GM10847 (cell line): ENCODE results near the gene SPDYA.

Experiments
- POLR2A ChIP-seq: IDR thresholded peaks from 2 replicates; pipeline ENCODE4 v1.6.1; 2011; ENCODE audit not compliant: insufficient read length; ENCODE audit errors: extremely low read depth

SPDYA gene

DNA sequence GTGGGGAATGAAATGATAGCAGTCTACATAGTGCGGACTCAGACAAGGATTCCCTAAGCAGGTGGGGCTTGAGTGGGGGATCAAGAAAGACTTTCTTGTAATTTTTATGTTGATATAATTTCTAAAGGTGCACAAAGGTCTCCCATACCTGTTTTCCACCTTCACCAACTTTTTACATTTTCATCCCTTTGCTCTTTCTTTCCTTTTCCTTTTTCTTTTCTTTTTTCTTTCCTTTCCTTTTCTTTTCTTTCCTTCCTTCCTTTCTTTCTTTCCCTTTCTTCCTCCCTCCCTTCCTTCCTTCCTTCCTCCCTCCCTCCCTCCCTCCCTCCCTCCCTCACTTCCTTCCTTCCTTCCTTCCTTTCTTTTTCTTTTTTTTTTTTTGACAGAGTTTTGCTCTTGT, 69.6 kb downstream of the SPDYA start:
- no peak for TF ChIP-seq POLR2A

DNA sequence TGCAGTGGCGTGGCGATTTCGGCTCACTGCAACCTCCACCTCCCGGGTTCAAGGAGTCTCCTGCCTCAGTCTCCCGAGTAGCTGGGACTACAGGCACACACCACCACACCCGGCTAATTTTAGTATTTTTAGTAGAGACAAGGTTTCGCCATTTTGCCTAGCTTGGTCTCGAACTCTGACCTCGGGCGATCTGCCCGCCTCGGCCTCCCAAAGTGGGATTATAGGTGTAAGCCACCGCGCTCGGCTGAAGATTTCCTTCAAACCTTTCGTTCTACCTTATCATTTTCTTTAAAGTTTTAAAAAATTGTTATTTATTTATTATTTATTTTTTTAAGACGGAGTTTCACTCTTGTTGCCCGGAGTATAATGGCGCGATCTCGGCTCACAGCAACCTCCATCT, 82.9 kb downstream of the SPDYA start:
- no peak for TF ChIP-seq POLR2A

DNA sequence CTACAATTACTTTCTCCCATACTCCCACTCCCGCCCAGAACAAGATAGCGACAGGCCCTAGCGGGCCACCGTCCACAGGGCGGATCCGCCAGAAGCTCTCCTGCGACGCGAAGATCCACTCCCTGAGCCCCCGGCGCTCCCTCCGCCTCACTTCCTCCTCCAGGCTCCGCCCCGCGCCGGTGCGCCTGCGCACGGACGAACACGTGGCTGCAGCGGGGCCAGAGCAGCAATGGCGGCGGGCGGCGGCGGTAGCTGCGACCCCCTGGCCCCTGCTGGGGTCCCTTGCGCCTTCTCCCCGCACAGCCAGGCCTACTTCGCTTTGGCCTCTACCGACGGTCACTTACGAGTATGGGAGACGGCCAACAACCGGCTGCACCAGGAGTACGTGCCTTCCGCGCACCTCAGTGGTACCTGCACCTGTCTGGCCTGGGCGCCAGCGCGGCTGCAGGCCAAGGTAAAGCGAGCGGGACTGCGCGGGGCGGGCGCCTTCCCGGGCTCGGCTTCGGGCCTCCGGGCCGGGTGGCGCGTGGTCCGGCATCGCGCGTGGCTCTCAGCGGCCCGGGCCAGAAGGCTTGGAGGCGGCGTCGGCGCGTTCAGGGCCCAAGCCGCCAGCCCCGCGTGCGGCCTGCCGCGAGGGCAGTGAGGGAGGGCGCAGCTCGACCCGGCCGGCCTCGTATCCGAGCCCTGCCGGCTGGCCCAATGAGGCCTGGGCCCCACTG, 84.0 kb downstream of the SPDYA start, which contains the start of gene WDR43:
TSS of gene WDR43 (plus strand) at position 198 of the 719 bp plus-strand sequence. CDS start at position 230, 32 bp downstream.
- peak; percentile 84 for TF ChIP-seq POLR2A

DNA sequence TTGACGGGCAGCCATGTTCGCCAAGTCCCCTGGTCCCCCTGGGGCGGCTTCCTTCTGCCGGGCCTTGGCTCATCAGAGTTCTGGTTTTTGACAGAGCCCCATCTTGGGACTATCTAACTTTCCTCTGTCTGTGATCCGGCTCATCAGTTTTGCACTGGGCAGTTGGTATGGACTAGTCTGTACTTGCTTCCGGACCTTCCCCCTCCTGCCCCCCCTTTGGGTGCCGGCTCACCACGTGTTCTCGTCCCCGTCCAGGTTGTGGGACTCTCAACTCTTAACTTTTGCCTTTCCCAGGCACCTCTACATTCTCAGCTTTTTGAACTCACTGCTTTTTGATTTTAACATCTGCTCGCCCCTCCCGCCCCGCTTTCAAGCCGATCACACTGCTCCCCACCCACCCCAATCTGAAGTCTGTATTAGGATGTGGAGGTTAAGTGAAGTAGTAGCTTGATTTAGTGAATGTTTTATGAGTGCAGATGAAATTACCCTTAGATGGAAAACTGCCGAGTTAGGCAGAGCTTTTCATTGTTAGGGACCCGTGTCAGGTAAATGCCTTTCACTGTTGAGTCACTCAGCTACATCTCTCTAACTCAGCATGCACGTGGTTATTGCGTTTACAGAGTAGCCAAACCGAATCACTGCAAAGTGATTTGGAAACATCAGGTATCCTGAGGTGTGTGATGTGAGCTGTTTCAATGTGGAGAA, 84.7 kb downstream of the SPDYA start:
- no peak for TF ChIP-seq POLR2A

DNA sequence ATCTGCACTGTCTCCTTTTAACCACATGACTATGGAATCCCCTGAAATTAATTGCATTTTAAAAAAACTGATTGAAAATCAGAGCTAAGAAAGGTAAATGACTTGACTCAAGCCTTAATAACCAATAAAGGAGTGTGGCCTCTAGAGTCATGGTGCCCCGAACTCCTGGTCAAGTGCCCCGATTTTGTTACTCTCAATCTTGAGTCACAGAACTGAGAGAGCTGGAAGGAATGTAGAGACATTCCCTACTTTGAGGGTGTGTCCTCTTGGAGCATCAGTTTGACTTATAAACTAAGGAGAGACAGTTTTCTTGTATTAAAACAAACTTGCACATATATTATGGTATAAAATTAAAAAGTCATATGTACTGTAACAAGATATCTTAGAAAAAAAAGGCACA, 86.3 kb downstream of the SPDYA start:
- no peak for TF ChIP-seq POLR2A

DNA sequence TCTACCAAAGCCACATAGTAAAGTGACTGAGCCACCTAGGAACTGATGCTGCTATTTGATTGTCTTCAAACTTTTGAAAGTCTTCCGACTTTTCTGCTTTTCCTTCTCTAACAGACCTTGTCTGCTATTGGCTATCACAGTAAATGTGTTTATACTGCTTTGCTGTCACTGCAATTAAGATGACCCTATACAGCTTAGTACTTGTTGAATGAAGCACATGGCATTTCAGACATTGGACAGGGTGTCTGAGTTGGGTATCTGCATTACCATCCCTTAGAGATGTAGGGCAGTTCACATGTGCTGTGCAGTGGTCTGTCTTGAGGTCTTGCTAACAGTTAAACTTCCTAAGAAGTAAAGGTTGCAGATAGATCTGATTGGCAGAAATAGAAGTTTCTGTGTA, 87.4 kb downstream of the SPDYA start:
- TF ChIP-seq POLR2A = no peak
